DND-41 (cell line): Measurements from ENCODE around the gene PUS3.

Source experiments
- EZH2 ChIP-seq: IDR thresholded peaks from 3 replicates; pipeline ENCODE4 v1.6.1; 2012; ENCODE audit warnings: borderline replicate concordance, low read depth, mild to moderate bottlenecking, moderate library complexity, low read length, inconsistent platforms; ENCODE audit not compliant: severe bottlenecking
- TF ChIP-seq, protein P1 (sequence below): IDR thresholded peaks from 2 replicates; pipeline ENCODE4 v1.5.1; 2012; ENCODE audit warnings: borderline replicate concordance, low read length, moderate library complexity, mild to moderate bottlenecking; ENCODE audit not compliant: poor library complexity, severe bottlenecking; ENCODE audit errors: extremely low read depth

GRCh38 chr11:125881291-125881690, 21.7 kb downstream of the PUS3 start:
- TF ChIP-seq, protein P1, sequence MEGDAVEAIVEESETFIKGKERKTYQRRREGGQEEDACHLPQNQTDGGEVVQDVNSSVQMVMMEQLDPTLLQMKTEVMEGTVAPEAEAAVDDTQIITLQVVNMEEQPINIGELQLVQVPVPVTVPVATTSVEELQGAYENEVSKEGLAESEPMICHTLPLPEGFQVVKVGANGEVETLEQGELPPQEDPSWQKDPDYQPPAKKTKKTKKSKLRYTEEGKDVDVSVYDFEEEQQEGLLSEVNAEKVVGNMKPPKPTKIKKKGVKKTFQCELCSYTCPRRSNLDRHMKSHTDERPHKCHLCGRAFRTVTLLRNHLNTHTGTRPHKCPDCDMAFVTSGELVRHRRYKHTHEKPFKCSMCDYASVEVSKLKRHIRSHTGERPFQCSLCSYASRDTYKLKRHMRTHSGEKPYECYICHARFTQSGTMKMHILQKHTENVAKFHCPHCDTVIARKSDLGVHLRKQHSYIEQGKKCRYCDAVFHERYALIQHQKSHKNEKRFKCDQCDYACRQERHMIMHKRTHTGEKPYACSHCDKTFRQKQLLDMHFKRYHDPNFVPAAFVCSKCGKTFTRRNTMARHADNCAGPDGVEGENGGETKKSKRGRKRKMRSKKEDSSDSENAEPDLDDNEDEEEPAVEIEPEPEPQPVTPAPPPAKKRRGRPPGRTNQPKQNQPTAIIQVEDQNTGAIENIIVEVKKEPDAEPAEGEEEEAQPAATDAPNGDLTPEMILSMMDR, result no peak
- TF ChIP-seq EZH2, result no peak
